DMS114 treated with DMSO at 0.1 percent for 48 hours (cell line): ENCODE data around the gene VPS13D.

ENCODE experiments used
- DNase-seq: peaks from one replicate; lab custom pipeline; 2025; ENCODE audit not compliant: unreplicated experiment; lab: John Stamatoyannopoulos, UW

Gene VPS13D

GRCh38 chr1:12333036-12333785 lies 103.4 kb downstream of the VPS13D start:
- no peak for DNase-seq

- no peak for DNase-seq
Measured at GRCh38 chr1:12335815-12336214, 106.0 kb downstream of the VPS13D start.

- no peak for DNase-seq
Measured at GRCh38 chr1:12336413-12336812, 106.6 kb downstream of the VPS13D start.

- DNase-seq, result no peak
Measured at GRCh38 chr1:12338017-12338416, 108.2 kb downstream of the VPS13D start.

GRCh38 chr1:12338823-12339222 lies 109.0 kb downstream of the VPS13D start:
- no peak for DNase-seq

GRCh38 chr1:12339396-12339795 lies 109.6 kb downstream of the VPS13D start:
- DNase-seq, result no peak

- no peak for DNase-seq
Measured at GRCh38 chr1:12339811-12340543, 110.1 kb downstream of the VPS13D start.

- no peak for DNase-seq
Measured at GRCh38 chr1:12340544-12340930, 110.7 kb downstream of the VPS13D start.

GRCh38 chr1:12341667-12342066 lies 111.8 kb downstream of the VPS13D start:
- DNase-seq, result no peak

GRCh38 chr1:12342401-12343003 lies 112.7 kb downstream of the VPS13D start:
- no peak for DNase-seq

- DNase-seq, result no peak
Measured at GRCh38 chr1:12343823-12344487, 114.1 kb downstream of the VPS13D start.

- DNase-seq, result no peak
Measured at GRCh38 chr1:12344596-12345349, 114.9 kb downstream of the VPS13D start.

GRCh38 chr1:12345350-12346217 lies 115.8 kb downstream of the VPS13D start:
- DNase-seq, result no peak

- DNase-seq, result no peak
Measured at GRCh38 chr1:12346483-12347151, 116.8 kb downstream of the VPS13D start.

GRCh38 chr1:12348113-12348512 lies 118.3 kb downstream of the VPS13D start:
- DNase-seq, result no peak

GRCh38 chr1:12353981-12354380 lies 124.2 kb downstream of the VPS13D start:
- DNase-seq, result no peak

- DNase-seq, result no peak
Measured at GRCh38 chr1:12356004-12356890, 126.4 kb downstream of the VPS13D start.

- no peak for DNase-seq
Measured at GRCh38 chr1:12358499-12358898, 128.7 kb downstream of the VPS13D start.
